Esophagus muscularis mucosa (tissue), 4 donors: ENCODE data around the gene LPAR1.

ENCODE experiments used
- EP300 ChIP-seq: sonication (generic); formaldehyde crosslinking; IDR thresholded peaks from one replicate; pipeline ENCODE4 v1.6.1; 2017; ENCODE audit warnings: antibody characterized with exemption
- POLR2AphosphoS5 ChIP-seq, 2 donors: sonication (generic); formaldehyde crosslinking; IDR thresholded peaks; one replicate each; pipeline ENCODE4 v1.6.1; 2017; ENCODE audit warnings: antibody characterized with exemption in 2 of 2
- TF ChIP-seq, protein P1 (sequence below), 3 experiments: fragments of 200-600 bp in 2 of 3; fragments of 450-650 bp in 1 of 3; sonication (generic) in 2 of 3; IDR thresholded peaks; one replicate each; pipeline ENCODE4 v1.5.1; 2017 to 2019; ENCODE audit warnings: antibody characterized with exemption in 3 of 3, mild to moderate bottlenecking in 2 of 3, moderate library complexity in 1 of 3

DNA sequence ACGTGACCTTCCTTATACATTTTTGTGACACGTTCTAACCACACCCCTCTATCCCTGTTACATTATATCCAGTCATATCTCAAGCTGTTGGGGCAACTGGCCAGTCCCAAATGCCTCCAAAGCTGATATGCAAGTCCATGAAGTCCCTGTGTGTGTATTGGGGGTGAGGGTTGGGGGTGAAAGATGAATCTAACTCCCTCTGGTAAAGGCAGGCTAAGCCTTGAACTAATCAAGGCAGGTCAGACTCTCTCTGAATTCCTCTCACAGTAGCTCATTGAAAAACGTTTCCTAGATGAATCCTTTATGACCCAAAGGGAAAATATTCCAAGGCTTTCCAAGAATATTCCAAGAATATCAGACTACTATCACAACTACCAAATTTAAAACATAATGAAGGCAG lies 195.3 kb downstream of the LPAR1 start:
- TF ChIP-seq, protein P1, sequence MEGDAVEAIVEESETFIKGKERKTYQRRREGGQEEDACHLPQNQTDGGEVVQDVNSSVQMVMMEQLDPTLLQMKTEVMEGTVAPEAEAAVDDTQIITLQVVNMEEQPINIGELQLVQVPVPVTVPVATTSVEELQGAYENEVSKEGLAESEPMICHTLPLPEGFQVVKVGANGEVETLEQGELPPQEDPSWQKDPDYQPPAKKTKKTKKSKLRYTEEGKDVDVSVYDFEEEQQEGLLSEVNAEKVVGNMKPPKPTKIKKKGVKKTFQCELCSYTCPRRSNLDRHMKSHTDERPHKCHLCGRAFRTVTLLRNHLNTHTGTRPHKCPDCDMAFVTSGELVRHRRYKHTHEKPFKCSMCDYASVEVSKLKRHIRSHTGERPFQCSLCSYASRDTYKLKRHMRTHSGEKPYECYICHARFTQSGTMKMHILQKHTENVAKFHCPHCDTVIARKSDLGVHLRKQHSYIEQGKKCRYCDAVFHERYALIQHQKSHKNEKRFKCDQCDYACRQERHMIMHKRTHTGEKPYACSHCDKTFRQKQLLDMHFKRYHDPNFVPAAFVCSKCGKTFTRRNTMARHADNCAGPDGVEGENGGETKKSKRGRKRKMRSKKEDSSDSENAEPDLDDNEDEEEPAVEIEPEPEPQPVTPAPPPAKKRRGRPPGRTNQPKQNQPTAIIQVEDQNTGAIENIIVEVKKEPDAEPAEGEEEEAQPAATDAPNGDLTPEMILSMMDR (IDR thresholded peaks at IDR 0.05): no peak
- TF ChIP-seq POLR2AphosphoS5 (IDR thresholded peaks at IDR 0.05): no peak
- no peak for TF ChIP-seq EP300
